Fibroblast of skin of right quadriceps (primary cell): Measurements from ENCODE around the gene PRKCH.
A peak's percentile ranks its signal among the peaks of the same experiment; 100 is the strongest.

Experiments
- DNase-seq: peaks from one replicate; pipeline ENCODE4 v3.0.0-alpha.2; 2013

The PRKCH gene

DNA sequence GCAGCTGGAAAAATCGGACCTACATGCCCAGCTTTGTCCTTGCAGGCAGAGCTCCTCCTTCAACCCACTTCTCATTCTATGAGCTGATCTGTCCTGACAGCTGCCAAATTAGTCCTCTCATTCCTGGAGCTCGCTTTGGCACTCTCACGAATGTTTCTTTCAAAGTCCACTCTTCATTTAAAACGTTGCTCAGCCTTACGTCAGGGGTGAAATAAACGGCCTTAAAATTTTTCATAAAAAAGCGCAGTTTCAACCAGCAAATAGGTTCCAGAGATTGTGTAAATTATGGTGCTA, 253.1 kb downstream of the PRKCH start:
- DNase-seq: no peak

DNA sequence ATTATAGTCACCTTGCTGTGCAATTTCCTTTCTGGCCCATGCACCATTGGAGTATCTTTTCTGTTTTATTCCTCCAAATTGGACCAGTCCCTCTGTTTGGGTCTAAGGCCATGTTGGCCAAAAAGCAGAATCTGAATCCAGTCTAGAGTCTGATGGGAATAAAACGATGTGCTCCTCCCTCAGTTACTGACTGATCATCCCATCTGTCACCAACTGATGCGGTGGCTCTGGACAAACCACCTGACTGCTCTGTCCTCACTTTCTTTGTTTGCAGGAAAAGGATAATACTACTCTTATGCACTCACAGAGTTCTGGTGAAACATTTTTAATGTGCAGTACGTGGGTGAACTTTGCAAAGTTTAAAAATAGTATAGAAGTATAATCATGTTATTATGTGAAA, 253.7 kb downstream of the PRKCH start:
- no peak for DNase-seq

DNA sequence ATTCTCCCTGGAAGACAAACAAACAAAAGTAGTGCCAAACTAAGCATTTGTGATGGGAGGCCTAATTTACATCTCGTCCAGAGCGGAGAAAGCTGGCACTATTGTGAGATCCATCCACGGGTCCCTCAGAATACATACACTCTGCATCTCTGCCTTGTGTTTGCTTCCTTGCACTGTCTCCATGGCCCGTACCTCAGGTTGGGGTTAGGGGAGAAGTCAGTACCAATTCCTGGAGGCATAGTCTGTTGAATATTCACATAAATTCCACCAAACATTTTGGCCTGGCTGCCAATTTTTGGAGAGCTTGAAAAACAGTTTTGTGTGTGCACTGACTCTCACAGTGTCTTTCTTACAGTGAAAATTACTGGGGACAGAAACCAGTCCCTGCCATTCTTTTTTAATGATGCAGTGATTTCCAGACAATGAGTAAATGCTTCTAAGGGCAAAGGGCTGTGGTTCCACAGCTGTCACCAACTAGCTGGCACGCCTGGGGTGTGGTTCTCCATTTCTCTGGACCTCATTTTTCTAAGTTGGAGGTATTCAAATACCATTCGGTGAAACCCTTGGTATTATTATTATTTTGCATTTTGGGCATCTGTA, 254.3 kb downstream of the PRKCH start:
- no peak for DNase-seq

DNA sequence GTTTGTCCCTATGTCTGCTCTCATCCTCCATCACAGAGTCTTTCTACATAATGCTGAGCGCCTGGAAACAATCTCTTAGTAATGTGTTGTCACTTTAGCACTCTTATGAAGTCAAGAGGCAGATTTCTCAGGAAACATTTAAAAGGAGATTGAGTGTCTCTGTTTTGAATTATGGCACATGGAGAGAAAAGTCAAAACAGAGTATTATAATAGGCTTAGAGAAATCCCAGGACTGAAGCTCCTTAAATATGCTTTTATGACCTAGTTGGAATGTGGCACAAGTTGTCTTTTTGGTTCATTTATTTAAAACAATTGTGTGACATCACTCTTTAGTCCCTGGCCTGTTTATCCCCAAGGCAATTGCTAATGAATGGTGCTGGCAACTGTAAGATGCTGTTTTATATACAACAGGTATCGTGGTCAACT, 256.1 kb downstream of the PRKCH start:
- DNase-seq: peak; percentile 42

DNA sequence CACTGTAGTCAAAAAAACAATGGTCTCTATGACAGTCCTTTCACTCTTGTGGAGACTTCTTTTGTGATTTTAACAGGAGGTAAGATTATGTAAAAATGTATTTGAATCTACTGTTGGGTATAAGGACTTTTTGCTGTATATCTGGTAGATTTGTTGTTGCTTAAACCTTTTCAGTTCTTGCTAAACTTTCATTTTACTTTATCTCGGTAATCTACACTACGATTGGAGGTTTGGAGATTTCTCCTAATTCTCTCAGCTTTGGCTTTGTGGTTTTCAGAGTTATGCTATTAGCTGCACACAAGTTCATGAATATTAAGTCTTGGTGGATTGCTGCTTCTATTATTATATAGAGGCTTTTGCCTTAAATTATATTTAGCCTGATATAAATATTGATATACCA, 257.4 kb downstream of the PRKCH start:
- DNase-seq: peak; percentile 46

DNA sequence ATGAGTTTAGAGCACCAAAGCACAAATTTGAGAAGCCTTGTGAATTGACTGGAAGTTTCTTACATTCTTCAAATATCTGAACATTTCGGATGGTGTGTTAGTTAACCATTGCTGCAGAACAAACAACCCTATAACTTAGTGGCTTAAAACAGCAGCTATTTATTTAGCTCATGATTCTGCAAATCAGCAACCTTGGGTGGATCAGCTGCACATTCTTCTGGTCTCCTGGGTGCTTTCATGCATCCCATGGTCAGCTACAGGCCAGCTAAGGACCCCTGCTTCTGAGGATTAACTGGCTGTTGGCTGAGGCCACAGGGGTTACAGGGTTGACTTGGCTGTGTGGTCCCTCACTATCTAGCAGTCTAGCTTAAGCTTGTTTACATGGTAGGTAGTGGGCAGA, 260.0 kb downstream of the PRKCH start:
- DNase-seq: no peak

DNA sequence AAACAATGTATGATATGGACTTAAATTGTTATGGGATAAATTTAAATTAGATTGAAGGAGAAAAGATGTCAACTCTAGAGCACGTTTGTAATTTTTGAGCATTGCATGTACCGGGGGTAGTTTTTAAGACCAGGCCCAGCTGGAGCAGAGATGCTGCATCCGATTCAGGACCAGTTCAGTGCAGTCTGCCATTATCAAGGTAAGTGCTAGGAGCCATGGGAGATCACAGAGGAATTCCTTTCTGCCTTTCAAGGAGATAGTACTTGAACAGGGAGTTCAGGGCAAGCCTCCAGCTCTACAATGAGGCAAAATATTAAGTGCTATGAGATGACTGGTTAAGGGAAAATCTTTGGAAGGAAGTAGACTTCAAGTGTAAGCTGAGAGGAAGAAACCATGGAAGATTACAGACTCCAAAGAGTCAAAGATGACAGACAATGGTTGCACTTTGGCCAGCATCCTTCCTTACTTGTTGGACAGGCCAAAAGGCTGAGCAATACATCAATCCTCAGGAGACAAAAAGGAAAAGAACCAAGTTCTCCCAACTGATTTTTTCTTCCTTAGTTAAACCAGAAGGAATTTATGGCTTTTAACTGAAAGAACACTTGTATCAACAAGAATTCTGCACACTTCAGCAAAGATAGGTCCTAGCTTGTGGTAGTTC, 260.7 kb downstream of the PRKCH start:
- peak; percentile 63 for DNase-seq

DNA sequence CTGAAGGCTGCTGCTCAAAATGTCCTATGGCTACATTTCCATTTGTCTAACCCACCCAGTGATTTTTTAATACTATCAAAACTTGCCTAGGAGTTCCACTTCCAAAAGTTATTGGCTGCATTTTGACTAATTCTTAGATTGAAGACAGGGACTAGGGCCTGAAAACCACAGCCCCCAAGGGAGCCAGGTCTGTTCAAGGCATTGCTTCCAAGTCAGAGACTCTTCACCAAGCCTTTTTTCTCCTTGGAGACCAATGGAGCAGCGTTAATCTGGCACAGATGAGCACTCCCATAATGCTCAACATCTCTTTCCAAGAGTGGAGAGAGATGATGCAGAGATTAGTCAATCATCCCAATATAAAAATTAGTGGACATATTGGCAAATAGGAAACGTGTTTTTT, 261.4 kb downstream of the PRKCH start:
- peak; percentile 79 for DNase-seq

DNA sequence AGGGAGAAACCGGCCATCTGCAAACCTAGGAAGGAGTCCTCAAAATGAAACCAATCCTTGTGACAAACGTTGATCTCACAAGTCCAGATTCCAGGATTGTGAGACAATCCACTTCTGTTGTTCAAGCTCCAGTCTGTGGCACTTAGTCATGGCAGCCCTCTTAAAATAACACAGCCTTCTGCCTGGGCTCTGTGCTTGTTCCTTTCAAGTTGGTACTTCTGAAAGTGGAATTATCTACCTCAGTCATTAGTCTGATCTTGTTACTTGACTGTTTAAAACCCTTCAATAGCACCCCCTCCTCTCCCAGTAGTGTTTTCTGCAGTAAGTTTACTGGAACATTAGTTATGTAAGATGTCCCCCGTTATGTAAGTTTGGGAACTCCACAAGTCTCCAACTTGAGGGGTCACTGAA, 263.0 kb downstream of the PRKCH start:
- peak; percentile 84 for DNase-seq

DNA sequence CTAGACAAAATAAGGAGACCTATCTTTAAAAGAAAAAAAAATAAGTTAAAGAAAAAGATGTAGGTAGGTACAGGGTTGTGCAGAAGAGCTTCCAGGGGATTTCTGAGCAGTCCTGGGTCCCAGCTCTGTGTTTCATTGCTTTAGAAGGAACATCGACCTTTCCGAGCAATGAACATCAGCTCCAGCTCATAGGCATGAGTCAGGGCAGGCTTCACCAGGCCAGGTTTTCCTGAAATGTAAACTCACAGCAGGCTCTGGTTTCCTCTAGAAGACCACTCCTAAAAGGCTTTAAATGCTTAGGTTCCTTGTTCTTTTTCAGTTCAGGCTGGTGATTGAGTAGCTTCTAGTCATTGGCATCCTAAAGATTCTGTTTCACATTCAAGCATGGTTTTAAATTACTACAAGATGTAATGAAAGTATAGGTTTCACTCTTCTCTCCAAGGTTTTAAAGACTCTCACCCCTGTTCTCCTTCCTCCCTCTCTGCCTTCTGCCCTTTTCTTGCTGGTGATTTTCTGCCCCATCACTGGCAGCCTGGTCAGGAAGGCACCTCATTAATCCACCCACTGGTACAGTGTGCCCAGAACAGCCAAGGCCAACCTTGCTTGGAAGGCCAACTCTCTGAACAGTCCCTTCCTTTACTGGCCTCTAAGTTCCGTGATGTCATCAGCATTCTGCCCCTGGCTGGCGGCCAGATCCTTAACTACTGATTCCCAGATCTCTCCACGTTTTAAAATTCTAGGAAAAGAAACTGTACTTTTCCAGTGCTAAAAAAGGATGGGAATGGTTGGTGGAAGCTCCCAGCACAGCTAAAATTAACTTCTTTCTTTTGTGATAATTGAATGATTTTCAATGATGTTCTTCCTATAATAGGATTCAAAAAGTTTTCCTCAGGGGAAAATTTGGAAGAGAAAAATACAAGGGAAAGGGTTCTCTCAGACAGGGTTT, 264.5 kb downstream of the PRKCH start:
- peak; percentile 85 for DNase-seq

DNA sequence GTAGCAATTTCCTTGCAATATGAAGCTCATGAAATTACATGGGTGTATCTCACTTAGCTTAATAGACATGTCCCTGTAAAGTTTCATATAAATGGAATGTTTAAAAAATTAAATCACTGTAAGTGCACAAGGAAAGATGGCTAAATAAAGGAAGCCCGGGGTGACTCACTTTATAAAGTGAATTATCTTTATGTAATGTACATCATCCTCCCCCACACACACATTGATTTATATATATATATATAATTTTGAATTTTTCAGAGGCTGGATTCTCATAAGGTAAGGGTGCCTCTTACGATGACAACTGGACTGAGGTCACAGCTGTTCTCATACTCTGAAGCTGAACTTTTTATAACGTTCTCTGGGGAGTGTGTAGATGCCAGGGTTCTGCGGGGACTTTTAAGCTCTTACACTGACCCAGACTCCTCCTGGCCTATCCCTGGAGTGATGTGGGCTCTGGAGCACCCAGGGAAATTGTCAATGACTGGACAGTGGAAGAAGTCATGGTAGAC, 265.2 kb downstream of the PRKCH start:
- DNase-seq: peak; percentile 85

DNA sequence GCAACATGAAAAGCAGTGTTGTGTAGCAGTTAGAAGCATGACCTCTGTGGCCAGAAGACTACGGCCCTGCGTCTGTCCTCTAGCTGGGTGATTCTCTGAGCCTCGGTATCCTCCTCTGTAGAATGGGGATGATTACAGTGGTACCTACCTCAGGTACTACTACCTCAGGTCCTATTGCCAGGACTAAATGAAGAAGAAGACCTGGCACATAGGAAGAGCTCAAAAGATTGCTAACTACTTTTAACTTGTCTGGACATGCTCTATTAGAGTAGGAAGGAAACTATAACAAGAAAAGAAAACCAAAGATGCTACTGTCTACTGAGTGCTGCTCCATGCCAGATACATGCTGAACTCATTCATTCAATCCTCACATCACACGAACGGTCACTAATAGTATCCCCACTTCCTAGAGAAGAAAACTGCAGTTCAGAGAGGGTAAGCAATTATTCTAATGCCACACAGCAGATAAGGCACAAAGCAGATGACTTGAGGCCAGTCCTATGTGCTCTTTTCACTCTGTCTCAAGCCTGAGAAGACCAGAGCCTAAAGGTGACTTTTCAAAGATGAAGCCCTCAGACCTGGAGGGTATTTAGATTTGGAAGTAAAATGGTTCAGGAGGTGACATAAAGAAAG, 265.8 kb downstream of the PRKCH start:
- no peak for DNase-seq

DNA sequence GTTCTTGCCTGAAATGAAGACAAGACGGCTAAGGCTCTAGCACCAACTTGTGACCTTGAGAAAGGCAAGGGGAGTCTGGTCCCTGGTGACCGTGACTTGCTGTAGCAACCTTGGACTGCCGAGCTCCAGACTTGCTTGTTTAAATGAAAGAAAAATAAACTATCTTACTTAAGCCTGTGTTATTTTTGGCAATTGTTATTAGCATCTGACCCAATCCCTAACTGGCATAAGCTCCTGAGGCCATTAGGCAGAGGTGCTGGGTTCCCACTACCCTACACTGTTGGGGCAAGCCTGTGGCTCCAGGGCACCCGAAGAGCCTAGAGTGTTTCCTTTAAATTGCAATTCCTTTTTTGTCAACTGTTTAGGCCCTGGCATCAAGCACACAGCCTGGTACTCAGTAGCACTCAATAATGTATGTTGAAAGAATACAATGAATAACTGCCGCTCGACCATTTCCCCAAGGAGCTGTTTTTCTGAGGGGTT, 267.1 kb downstream of the PRKCH start:
- no peak for DNase-seq

DNA sequence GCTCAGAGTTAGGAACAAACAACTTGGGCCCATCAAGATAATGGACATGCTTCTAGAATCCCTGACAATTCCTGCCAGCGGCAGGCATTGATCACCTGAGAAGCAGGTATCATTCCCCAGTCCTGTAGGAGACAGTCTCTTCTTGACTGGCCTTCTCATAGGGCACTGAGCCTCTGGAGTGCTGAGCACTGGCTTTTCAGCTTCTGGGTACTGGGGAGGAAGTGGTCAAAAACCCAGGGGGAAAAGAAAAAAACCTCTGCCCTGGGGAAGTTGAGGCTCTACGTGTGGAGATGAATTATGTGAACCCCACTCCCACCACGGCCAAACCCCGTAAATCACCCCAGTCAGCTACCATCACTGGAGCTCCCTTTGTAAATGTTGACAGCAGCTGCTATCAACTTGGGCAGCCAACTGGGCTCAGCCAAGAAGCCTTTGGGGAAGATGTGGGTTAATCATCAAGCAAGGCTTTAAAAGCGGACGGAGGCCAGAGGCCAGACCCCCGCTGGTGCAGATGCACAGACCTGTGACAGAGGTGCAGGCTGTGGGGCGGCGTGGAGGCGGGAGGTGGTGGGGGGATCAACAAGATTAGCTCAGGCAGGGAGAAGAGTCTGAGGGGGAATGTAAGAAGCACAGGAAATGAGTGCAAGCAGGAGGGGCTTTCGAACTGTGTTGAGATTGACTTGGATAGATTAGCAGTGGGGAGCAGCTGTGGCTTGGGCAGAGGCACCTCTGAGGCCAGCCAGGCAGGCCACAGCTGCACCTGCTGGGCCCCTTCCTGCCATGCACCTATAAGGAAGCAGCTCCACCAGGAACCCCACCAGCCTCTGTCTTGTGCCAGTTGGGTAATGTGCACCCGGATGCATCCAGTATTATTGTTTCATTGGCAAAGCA, 268.6 kb downstream of the PRKCH start:
- DNase-seq: no peak

DNA sequence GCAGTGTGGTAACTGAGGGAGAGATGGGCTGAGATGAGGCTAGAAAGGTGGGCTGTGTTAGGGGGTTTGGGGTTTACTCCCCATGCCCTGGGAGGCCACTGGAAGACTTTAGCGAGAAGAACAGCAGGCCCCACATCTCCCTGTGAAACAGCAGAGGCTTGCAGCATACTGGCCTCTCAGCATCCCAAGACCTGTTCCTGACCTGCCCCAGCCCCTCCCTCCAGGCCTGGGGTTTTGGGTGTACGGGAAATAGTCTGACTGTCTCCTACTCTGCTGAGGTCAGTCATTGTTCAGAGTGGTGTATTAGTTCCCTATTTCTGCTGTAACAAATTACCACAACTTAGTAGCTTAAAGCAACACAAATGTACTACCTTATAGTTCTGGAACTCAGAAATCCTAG, 270.5 kb downstream of the PRKCH start:
- no peak for DNase-seq

DNA sequence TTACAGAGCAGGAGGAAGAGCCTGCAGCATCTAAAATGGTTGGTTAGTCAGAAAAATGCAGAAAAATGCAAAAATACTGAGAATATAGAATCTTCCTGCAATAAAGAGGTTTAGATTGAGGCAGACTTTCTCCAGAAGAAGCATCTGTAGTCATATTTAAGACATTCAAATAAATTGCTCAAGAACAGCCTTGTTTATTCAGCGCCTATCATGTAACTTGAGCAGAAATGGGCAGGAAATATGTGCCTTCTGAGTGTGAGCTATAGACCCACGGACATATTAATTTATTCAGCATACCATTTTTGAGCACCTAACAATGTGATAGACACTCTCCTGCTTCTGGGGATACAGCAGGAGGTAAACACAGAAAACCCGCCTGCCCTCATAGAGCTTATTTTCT, 272.0 kb downstream of the PRKCH start:
- no peak for DNase-seq

DNA sequence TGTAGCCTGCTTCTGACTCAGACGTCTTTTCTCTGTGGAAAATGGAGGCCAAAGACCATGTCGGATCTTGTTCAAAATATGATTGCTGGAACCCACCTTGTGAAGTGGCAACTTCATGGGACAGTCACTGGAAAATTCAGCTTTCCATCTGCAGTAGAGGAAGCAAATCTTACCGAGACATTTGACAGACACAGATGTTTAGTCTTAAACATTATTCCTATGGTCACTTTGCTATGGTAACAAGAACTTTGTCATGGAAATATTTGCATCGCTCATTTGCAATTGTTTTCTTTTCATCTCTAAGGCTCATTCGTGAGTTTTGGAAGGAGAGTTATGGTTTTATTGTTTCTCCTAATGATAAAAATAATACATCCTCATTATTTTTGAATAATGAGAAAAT, 275.6 kb downstream of the PRKCH start:
- DNase-seq: peak; percentile 28

DNA sequence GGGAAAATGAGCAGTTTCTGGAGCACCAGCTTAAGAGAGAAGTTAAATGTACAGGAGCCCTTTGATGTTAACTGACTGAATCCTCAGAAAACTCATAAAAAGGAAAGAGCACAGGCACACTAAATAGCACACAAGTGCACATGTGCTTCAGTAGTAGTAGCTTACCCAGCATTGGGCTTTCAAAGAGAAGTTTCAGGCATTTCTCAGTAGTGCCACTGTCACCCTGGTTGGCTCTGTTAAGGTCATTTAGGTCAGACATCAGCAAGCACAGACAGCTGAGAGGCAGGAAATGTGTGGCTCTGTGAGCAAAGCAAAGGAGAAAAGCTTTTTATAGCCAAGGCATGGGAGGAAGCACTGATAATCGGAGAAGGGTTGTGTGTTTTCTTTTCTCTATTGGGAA, 277.6 kb downstream of the PRKCH start:
- no peak for DNase-seq

DNA sequence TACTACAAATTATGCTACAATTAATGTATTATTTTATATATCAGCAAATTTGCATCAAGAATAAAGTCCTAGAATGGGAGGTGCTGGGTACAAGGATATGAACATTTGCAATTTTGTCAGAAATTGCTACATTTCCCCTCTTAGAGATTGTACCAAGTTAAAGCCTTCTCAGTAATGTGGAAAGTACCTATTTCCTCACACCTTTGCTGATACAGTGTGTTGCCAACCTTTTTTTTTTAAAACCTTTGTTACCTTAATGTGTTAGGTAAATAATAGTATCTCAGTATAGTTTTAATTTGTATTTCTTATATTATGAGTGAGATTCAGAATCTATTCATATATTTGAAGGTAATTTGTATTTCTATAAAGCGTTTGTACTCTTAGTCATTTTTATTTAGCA, 278.6 kb downstream of the PRKCH start:
- DNase-seq: no peak
